ENCODE results near the gene FAM118A. TPM values are rescaled to one million over a fixed set of nuclear protein-coding genes. Genes with fewer than 3 reads are reported as not detected.
"Not testable (repeated sequence)": the region's sequence is repeated elsewhere in the genome, so short reads cannot be mapped to it uniquely, and the experiment has no call there.

The FAM118A gene
- polyA plus RNA-seq, 1 donor = 72.0 TPM

GRCh38 chr22:45366713-45367112 is 57.0 kb downstream of the FAM118A start:
- Histone ChIP-seq H3K27ac (ENCODE audit: low read length) (no peak overlapping the region), H3K9me3 (ENCODE audit: control insufficient read depth, low read depth, low read length) (peaks cover 8% of the 10 kb centered on the region), H3K4me3 (ENCODE audit: low read length) (no peak overlapping the region), H3K27me3 (ENCODE audit: control insufficient read depth, insufficient read depth, low read length) (no peaks in the 10 kb centered on the region), H3K36me3 (ENCODE audit: control insufficient read depth, insufficient read depth, low read length) (no peaks in the 10 kb centered on the region), H3K4me1 (ENCODE audit: control insufficient read depth, insufficient read depth, low read length) (no peaks in the 10 kb centered on the region)
- DNase-seq = no peak
- WGBS (ENCODE audit: insufficient coverage, low lambda C conversion rate) = 77% methylated on average over 3 of the region's 3 CpGs

- H3K4me3 ChIP-seq (ENCODE audit: low read length) = not testable (repeated sequence)
Observed at GRCh38 chr22:45373592-45373991, 63.9 kb downstream of the FAM118A start.

GRCh38 chr22:45376009-45376408 is 66.3 kb downstream of the FAM118A start:
- H3K9me3 ChIP-seq (ENCODE audit: control insufficient read depth, low read depth, low read length) = no peaks in the 10 kb centered on the region
- no peak overlapping the region for H3K4me3 ChIP-seq (ENCODE audit: low read length)
- H3K27me3 ChIP-seq (ENCODE audit: control insufficient read depth, insufficient read depth, low read length) = no peaks in the 10 kb centered on the region
- no CpG with 5 or more reads among the region's 3 CpGs for WGBS (ENCODE audit: insufficient coverage, low lambda C conversion rate)
- DNase-seq = no peak
- H3K4me1 ChIP-seq (ENCODE audit: control insufficient read depth, insufficient read depth, low read length) = no peaks in the 10 kb centered on the region
- H3K36me3 ChIP-seq (ENCODE audit: control insufficient read depth, insufficient read depth, low read length) = no peaks in the 10 kb centered on the region
- no peak overlapping the region for H3K27ac ChIP-seq (ENCODE audit: low read length)

More at GRCh38 chr22:45373592-45373991, 63.9 kb downstream of the FAM118A start:
- not testable (repeated sequence) for H3K27ac ChIP-seq (ENCODE audit: low read length); H3K27me3 ChIP-seq (ENCODE audit: control insufficient read depth, insufficient read depth, low read length); H3K36me3 ChIP-seq (ENCODE audit: control insufficient read depth, insufficient read depth, low read length); DNase-seq; H3K4me1 ChIP-seq (ENCODE audit: control insufficient read depth, insufficient read depth, low read length); H3K9me3 ChIP-seq (ENCODE audit: control insufficient read depth, low read depth, low read length)
- no CpG with 5 or more reads among the region's 3 CpGs for WGBS (ENCODE audit: insufficient coverage, low lambda C conversion rate)

GRCh38 chr22:45376703-45377102 is 67.0 kb downstream of the FAM118A start:
- H3K9me3 ChIP-seq (ENCODE audit: control insufficient read depth, low read depth, low read length) = no peaks in the 10 kb centered on the region
- H3K4me3 ChIP-seq (ENCODE audit: low read length) = no peak overlapping the region
- no peaks in the 10 kb centered on the region for H3K27me3 ChIP-seq (ENCODE audit: control insufficient read depth, insufficient read depth, low read length)
- no peaks in the 10 kb centered on the region for H3K4me1 ChIP-seq (ENCODE audit: control insufficient read depth, insufficient read depth, low read length)
- H3K36me3 ChIP-seq (ENCODE audit: control insufficient read depth, insufficient read depth, low read length) = no peaks in the 10 kb centered on the region
- DNase-seq = no peak
- no peak overlapping the region for H3K27ac ChIP-seq (ENCODE audit: low read length)
- WGBS (ENCODE audit: insufficient coverage, low lambda C conversion rate) = 60% methylated on average over 1 of the region's 1 CpG

- Histone ChIP-seq H3K9me3 (ENCODE audit: control insufficient read depth, low read depth, low read length) (no peaks in the 10 kb centered on the region), H3K4me1 (ENCODE audit: control insufficient read depth, insufficient read depth, low read length) (no peaks in the 10 kb centered on the region), H3K4me3 (ENCODE audit: low read length) (no peak overlapping the region), H3K36me3 (ENCODE audit: control insufficient read depth, insufficient read depth, low read length) (no peaks in the 10 kb centered on the region), H3K27ac (ENCODE audit: low read length) (no peak overlapping the region), H3K27me3 (ENCODE audit: control insufficient read depth, insufficient read depth, low read length) (no peaks in the 10 kb centered on the region)
- no peak for DNase-seq
- WGBS (ENCODE audit: insufficient coverage, low lambda C conversion rate) = no CpG with 5 or more reads among the region's 2 CpGs
Observed at GRCh38 chr22:45381348-45381747, 71.6 kb downstream of the FAM118A start.

GRCh38 chr22:45389546-45389945 is 79.8 kb downstream of the FAM118A start:
- Histone ChIP-seq H3K27me3 (ENCODE audit: control insufficient read depth, insufficient read depth, low read length) (no peaks in the 10 kb centered on the region), H3K27ac (ENCODE audit: low read length) (no peak overlapping the region), H3K36me3 (ENCODE audit: control insufficient read depth, insufficient read depth, low read length) (no peaks in the 10 kb centered on the region), H3K4me1 (ENCODE audit: control insufficient read depth, insufficient read depth, low read length) (no peaks in the 10 kb centered on the region), H3K9me3 (ENCODE audit: control insufficient read depth, low read depth, low read length) (no peaks in the 10 kb centered on the region), H3K4me3 (ENCODE audit: low read length) (no peak overlapping the region)
- WGBS (ENCODE audit: insufficient coverage, low lambda C conversion rate) = no CpG with 5 or more reads among the region's 3 CpGs
- DNase-seq = no peak

Other genes starting within 250 kb of the FAM118A start
- gene NUP50, start 146.0 kb upstream of the FAM118A start, polyA plus RNA-seq = 40.8 TPM
- 21.8 TPM for gene KIAA0930, start 69.0 kb upstream of the FAM118A start, polyA plus RNA-seq
- gene UPK3A, start 25.0 kb upstream of the FAM118A start, polyA plus RNA-seq = 113 TPM
- gene SMC1B, start 103.7 kb downstream of the FAM118A start, polyA plus RNA-seq = 0.27 TPM
- 4.7 TPM for gene RIBC2, start 103.8 kb downstream of the FAM118A start, polyA plus RNA-seq
- gene FBLN1, start 192.9 kb downstream of the FAM118A start, polyA plus RNA-seq = 70.4 TPM